ENCODE results near the gene ZNF277. TPM values are rescaled to one million over a fixed set of nuclear protein-coding genes. Genes with fewer than 3 reads are reported as not detected.

Gene ZNF277
- total RNA-seq, 1 donor from 2014 or later, result 16.2 TPM

GRCh38 chr7:112298543-112299100 lies 92.1 kb downstream of the ZNF277 start:
- Mint-ChIP-seq H3K27me3 (ENCODE audit: low read depth) (no peaks in the 10 kb centered on the region), H3K4me1 (ENCODE audit: low read depth) (peaks cover 44% of the 10 kb centered on the region), H3K9me3 (ENCODE audit: low read depth) (no peaks in the 10 kb centered on the region), H3K4me3 (ENCODE audit: unreplicated experiment) (no peak overlapping the region), H3K27ac (ENCODE audit: unreplicated experiment) (peak overlapping the region; percentile 15), H3K36me3 (ENCODE audit: low read depth) (peaks cover 2% of the 10 kb centered on the region)
- no peak for TF ChIP-seq CTCF (IDR thresholded peaks at IDR 0.05)
- no peak for DNase-seq (ENCODE audit: low spot score)

DNA sequence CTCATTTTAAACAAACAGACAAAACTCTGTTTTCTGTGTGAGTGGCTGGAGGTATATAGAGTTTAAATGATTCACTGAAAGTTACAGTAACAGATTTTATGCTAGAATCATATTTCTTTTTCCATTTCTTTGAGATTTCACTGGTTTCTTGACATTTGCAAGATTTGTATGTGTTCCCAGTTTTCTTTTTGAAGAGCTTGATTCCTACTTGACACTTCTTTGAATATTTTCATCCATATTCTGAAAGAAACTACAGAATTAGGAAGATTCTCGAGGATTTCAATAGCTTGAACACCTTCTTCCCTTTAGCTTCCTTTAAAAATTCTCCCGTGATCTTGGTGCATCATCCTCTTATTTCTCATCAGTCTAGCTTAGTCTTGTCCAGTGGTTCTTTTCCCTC lies 93.6 kb downstream of the ZNF277 start:
- Mint-ChIP-seq H3K36me3 (ENCODE audit: low read depth) (peaks cover 2% of the 10 kb centered on the region), H3K4me3 (ENCODE audit: unreplicated experiment) (no peak overlapping the region), H3K4me1 (ENCODE audit: low read depth) (peaks cover 43% of the 10 kb centered on the region), H3K27ac (ENCODE audit: unreplicated experiment) (no peak overlapping the region), H3K27me3 (ENCODE audit: low read depth) (no peaks in the 10 kb centered on the region), H3K9me3 (ENCODE audit: low read depth) (no peaks in the 10 kb centered on the region)
- no peak for DNase-seq (ENCODE audit: low spot score)
- no peak for TF ChIP-seq CTCF (IDR thresholded peaks at IDR 0.05)

DNA sequence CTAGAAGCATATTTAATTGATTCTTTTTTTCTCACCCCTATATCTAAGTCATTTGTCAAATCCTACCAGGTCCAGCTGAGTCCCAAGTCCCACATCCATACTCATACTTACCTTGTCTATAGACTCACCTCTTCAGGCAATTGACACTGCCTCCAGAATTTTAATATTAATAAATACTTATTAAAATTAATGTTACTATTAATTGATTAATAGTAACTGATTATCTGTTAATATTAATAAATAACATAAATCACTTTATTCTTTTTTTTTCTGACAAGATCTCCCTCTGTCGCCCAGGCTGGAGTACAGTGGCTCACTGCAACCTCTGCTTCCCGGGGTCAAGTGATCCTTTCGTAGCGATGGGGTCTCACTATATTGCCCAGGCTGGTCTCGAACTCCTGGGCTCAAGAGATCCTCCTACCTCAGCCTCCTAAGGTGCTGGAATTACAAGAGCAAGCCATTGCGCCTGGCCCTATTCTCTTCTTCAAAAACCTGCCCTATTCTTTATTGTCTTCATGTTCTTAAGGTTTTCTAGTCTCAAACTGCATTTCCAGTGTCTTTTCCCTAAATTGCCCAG lies 94.4 kb downstream of the ZNF277 start:
- H3K27ac Mint-ChIP-seq (ENCODE audit: unreplicated experiment), result no peak overlapping the region

GRCh38 chr7:112302566-112302965 lies 96.1 kb downstream of the ZNF277 start:
- H3K9me3 Mint-ChIP-seq (ENCODE audit: low read depth), result no peaks in the 10 kb centered on the region
- peaks cover 2% of the 10 kb centered on the region for H3K36me3 Mint-ChIP-seq (ENCODE audit: low read depth)
- H3K27me3 Mint-ChIP-seq (ENCODE audit: low read depth), result no peaks in the 10 kb centered on the region
- H3K27ac Mint-ChIP-seq (ENCODE audit: unreplicated experiment), result no peak overlapping the region
- no peak overlapping the region for H3K4me3 Mint-ChIP-seq (ENCODE audit: unreplicated experiment)
- DNase-seq (ENCODE audit: low spot score), result no peak
- peaks cover 20% of the 10 kb centered on the region for H3K4me1 Mint-ChIP-seq (ENCODE audit: low read depth)
- no peak for TF ChIP-seq CTCF (IDR thresholded peaks at IDR 0.05)

More for the DNA sequence above, 94.4 kb downstream of the ZNF277 start:
- peaks cover 2% of the 10 kb centered on the region for H3K36me3 Mint-ChIP-seq (ENCODE audit: low read depth)
- H3K4me1 Mint-ChIP-seq (ENCODE audit: low read depth), result peaks cover 34% of the 10 kb centered on the region
- DNase-seq (ENCODE audit: low spot score), result no peak
- no peak overlapping the region for H3K4me3 Mint-ChIP-seq (ENCODE audit: unreplicated experiment)
- no peaks in the 10 kb centered on the region for H3K27me3 Mint-ChIP-seq (ENCODE audit: low read depth)
- no peak for TF ChIP-seq CTCF (IDR thresholded peaks at IDR 0.05)
- no peaks in the 10 kb centered on the region for H3K9me3 Mint-ChIP-seq (ENCODE audit: low read depth)

GRCh38 chr7:112306903-112307302 lies 100.4 kb downstream of the ZNF277 start:
- Mint-ChIP-seq H3K9me3 (ENCODE audit: low read depth) (no peaks in the 10 kb centered on the region), H3K4me1 (ENCODE audit: low read depth) (peaks cover 5% of the 10 kb centered on the region)

More at GRCh38 chr7:112306903-112307302, 100.4 kb downstream of the ZNF277 start:
- Mint-ChIP-seq H3K4me3 (ENCODE audit: unreplicated experiment) (no peak overlapping the region), H3K27me3 (ENCODE audit: low read depth) (no peaks in the 10 kb centered on the region), H3K36me3 (ENCODE audit: low read depth) (peaks cover 11% of the 10 kb centered on the region), H3K27ac (ENCODE audit: unreplicated experiment) (no peak overlapping the region)
- TF ChIP-seq CTCF (IDR thresholded peaks at IDR 0.05), result no peak
- no peak for DNase-seq (ENCODE audit: low spot score)
